ENCODE data around the gene FBXL13. TPM values are rescaled to one million over a fixed set of nuclear protein-coding genes. Genes with fewer than 3 reads are reported as not detected.

FBXL13 gene
- total and polyA plus RNA-seq, 10 of the 15 experiments (the other 5 are each of a cell fraction or from before 2014, with no cell fraction given): 0.08 to 0.95 (median 0.28) TPM; not detected in 2

DNA sequence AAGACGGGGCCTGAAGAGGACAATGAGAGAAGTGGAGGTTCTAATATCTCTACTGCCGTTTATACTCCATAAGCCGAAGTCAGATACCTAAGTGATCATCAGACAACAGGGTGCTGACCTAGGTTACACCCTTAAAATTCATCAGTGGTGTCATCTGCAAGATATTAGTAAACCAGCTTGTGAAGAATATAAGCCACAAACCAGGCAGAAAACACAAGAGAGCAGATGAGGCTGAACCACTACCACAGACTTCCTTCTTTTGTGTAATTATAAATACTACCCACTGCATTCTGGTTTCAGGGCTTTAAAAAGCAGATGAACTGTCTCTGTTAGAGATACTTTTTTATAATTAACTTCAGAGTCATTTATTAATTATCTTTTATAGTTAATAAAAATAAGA, 230.7 kb downstream of the FBXL13 start (continued):
- TF ChIP-seq, protein P1, sequence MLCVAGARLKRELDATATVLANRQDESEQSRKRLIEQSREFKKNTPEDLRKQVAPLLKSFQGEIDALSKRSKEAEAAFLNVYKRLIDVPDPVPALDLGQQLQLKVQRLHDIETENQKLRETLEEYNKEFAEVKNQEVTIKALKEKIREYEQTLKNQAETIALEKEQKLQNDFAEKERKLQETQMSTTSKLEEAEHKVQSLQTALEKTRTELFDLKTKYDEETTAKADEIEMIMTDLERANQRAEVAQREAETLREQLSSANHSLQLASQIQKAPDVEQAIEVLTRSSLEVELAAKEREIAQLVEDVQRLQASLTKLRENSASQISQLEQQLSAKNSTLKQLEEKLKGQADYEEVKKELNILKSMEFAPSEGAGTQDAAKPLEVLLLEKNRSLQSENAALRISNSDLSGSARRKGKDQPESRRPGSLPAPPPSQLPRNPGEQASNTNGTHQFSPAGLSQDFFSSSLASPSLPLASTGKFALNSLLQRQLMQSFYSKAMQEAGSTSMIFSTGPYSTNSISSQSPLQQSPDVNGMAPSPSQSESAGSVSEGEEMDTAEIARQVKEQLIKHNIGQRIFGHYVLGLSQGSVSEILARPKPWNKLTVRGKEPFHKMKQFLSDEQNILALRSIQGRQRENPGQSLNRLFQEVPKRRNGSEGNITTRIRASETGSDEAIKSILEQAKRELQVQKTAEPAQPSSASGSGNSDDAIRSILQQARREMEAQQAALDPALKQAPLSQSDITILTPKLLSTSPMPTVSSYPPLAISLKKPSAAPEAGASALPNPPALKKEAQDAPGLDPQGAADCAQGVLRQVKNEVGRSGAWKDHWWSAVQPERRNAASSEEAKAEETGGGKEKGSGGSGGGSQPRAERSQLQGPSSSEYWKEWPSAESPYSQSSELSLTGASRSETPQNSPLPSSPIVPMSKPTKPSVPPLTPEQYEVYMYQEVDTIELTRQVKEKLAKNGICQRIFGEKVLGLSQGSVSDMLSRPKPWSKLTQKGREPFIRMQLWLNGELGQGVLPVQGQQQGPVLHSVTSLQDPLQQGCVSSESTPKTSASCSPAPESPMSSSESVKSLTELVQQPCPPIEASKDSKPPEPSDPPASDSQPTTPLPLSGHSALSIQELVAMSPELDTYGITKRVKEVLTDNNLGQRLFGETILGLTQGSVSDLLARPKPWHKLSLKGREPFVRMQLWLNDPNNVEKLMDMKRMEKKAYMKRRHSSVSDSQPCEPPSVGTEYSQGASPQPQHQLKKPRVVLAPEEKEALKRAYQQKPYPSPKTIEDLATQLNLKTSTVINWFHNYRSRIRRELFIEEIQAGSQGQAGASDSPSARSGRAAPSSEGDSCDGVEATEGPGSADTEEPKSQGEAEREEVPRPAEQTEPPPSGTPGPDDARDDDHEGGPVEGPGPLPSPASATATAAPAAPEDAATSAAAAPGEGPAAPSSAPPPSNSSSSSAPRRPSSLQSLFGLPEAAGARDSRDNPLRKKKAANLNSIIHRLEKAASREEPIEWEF (IDR thresholded peaks at IDR 0.05; ENCODE audit: insufficient replicate concordance, low read depth, low read length): no peak
- TF ChIP-seq ZZZ3 (IDR thresholded peaks at IDR 0.05; ENCODE audit: control insufficient read depth, insufficient read length, low read depth) (no peak), CREB1 (IDR thresholded peaks at IDR 0.05; ENCODE audit: low read depth) (no peak), EP300 (IDR thresholded peaks at IDR 0.05; ENCODE audit: borderline replicate concordance in 1 of 2, control insufficient read depth in 1 of 2, low read depth in 2 of 2, low read length in 2 of 2) (peak; percentile 38 to 48; a peak in 2 of 4 replicates), SIN3A (IDR thresholded peaks at IDR 0.05; ENCODE audit: low read depth, low read length) (no peak), PAX5 (IDR thresholded peaks at IDR 0.05; ENCODE audit: borderline replicate concordance, low read depth, low read length) (peak; percentile 81; the same call in 1 of the 2 replicates), CHD4 (IDR thresholded peaks at IDR 0.05) (no peak), IKZF1 (conservative IDR thresholded peaks at IDR 0.05) (peak; percentile 30; the same call in 1 of the 2 replicates), BCL11A (IDR thresholded peaks at IDR 0.05; ENCODE audit: low read depth, low read length) (peak; percentile 92), RCOR1 (conservative IDR thresholded peaks at IDR 0.05; ENCODE audit: low read depth, low read length) (no peak), NFXL1 (IDR thresholded peaks at IDR 0.05; ENCODE audit: borderline replicate concordance) (no peak), CBX3 (IDR thresholded peaks at IDR 0.05; ENCODE audit: borderline replicate concordance, low read depth) (no peak), ZSCAN29 (IDR thresholded peaks at IDR 0.05) (no peak), TCF12 (IDR thresholded peaks at IDR 0.05; ENCODE audit: low read depth, low read length) (0 out of 2 replicates have a peak, but pooled peaks have one; percentile 11), SP1 (IDR thresholded peaks at IDR 0.05; ENCODE audit: low read depth, low read length) (no peak), DPF2 (IDR thresholded peaks at IDR 0.05) (0 out of 2 replicates have a peak, but pooled peaks have one; percentile 63), KAT2A (conservative IDR thresholded peaks at IDR 0.05; ENCODE audit: control insufficient read depth, low read depth, low read length) (no peak), POU2F2 (IDR thresholded peaks at IDR 0.05; ENCODE audit: borderline replicate concordance, low read depth, low read length) (peak; percentile 63; the same call in 1 of the 3 replicates), TARDBP (IDR thresholded peaks at IDR 0.05; ENCODE audit: borderline replicate concordance) (no peak)
- TF ChIP-seq, protein P2, sequence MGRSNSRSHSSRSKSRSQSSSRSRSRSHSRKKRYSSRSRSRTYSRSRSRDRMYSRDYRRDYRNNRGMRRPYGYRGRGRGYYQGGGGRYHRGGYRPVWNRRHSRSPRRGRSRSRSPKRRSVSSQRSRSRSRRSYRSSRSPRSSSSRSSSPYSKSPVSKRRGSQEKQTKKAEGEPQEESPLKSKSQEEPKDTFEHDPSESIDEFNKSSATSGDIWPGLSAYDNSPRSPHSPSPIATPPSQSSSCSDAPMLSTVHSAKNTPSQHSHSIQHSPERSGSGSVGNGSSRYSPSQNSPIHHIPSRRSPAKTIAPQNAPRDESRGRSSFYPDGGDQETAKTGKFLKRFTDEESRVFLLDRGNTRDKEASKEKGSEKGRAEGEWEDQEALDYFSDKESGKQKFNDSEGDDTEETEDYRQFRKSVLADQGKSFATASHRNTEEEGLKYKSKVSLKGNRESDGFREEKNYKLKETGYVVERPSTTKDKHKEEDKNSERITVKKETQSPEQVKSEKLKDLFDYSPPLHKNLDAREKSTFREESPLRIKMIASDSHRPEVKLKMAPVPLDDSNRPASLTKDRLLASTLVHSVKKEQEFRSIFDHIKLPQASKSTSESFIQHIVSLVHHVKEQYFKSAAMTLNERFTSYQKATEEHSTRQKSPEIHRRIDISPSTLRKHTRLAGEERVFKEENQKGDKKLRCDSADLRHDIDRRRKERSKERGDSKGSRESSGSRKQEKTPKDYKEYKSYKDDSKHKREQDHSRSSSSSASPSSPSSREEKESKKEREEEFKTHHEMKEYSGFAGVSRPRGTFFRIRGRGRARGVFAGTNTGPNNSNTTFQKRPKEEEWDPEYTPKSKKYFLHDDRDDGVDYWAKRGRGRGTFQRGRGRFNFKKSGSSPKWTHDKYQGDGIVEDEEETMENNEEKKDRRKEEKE (IDR thresholded peaks at IDR 0.05): no peak
- TF ChIP-seq, protein P3, sequence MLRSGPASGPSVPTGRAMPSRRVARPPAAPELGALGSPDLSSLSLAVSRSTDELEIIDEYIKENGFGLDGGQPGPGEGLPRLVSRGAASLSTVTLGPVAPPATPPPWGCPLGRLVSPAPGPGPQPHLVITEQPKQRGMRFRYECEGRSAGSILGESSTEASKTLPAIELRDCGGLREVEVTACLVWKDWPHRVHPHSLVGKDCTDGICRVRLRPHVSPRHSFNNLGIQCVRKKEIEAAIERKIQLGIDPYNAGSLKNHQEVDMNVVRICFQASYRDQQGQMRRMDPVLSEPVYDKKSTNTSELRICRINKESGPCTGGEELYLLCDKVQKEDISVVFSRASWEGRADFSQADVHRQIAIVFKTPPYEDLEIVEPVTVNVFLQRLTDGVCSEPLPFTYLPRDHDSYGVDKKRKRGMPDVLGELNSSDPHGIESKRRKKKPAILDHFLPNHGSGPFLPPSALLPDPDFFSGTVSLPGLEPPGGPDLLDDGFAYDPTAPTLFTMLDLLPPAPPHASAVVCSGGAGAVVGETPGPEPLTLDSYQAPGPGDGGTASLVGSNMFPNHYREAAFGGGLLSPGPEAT (IDR thresholded peaks at IDR 0.05; ENCODE audit: low read depth): peak; percentile 37; the same call in 1 of the 2 replicates
- TF ChIP-seq, protein P4, sequence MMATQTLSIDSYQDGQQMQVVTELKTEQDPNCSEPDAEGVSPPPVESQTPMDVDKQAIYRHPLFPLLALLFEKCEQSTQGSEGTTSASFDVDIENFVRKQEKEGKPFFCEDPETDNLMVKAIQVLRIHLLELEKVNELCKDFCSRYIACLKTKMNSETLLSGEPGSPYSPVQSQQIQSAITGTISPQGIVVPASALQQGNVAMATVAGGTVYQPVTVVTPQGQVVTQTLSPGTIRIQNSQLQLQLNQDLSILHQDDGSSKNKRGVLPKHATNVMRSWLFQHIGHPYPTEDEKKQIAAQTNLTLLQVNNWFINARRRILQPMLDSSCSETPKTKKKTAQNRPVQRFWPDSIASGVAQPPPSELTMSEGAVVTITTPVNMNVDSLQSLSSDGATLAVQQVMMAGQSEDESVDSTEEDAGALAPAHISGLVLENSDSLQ (IDR thresholded peaks at IDR 0.05): no peak

All from GM12878 (cell line).